Putamen (tissue), 1 donor: ENCODE data around the gene ATP6V1G2.
"Not testable (repeated sequence)": the region's sequence is repeated elsewhere in the genome, so short reads cannot be mapped to it uniquely, and the experiment has no call there.

Experiments
- DNase-seq: peaks from one replicate; pipeline ENCODE4 v3.0.0-alpha.2; 2016; ENCODE audit warnings: low spot score

The ATP6V1G2 gene

DNA sequence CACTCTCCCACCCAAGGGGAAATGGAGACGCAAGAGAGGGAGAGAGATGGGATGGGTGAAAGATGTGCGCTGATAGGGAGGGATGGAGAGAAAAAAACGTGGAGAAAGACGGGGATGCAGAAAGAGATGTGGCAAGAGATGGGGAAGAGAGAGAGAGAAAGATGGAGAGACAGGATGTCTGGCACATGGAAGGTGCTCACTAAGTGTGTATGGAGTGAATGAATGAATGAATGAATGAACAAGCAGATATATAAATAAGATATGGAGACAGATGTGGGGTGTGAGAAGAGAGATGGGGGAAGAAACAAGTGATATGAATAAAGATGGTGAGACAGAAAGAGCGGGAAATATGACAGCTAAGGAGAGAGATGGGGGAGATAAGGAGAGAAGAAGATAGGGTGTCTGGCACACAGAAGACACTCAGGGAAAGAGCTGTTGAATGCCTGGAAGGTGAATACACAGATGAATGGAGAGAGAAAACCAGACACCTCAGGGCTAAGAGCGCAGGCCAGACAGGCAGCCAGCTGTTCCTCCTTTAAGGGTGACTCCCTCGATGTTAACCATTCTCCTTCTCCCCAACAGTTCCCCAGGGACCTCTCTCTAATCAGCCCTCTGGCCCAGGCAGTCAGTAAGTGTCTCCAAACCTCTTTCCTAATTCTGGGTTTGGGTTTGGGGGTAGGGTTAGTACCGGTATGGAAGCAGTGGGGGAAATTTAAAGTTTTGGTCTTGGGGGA is 29.7 kb upstream of the ATP6V1G2 start:
- no peak for DNase-seq

DNA sequence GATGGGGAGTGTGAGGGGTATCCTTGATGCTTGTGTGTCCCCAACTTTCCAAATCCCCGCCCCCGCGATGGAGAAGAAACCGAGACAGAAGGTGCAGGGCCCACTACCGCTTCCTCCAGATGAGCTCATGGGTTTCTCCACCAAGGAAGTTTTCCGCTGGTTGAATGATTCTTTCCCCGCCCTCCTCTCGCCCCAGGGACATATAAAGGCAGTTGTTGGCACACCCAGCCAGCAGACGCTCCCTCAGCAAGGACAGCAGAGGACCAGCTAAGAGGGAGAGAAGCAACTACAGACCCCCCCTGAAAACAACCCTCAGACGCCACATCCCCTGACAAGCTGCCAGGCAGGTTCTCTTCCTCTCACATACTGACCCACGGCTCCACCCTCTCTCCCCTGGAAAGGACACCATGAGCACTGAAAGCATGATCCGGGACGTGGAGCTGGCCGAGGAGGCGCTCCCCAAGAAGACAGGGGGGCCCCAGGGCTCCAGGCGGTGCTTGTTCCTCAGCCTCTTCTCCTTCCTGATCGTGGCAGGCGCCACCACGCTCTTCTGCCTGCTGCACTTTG is 29.0 kb upstream of the ATP6V1G2 start, which contains the start of gene TNF:
Gene TNF, plus strand, starts transcription at position 231 of the 567 bp plus-strand sequence. Its CDS starts 177 bp downstream, at position 408.
- DNase-seq: no peak

GRCh38 chr6:31574106-31575061 is 28.0 kb upstream of the ATP6V1G2 start:
- DNase-seq: no peak

DNA sequence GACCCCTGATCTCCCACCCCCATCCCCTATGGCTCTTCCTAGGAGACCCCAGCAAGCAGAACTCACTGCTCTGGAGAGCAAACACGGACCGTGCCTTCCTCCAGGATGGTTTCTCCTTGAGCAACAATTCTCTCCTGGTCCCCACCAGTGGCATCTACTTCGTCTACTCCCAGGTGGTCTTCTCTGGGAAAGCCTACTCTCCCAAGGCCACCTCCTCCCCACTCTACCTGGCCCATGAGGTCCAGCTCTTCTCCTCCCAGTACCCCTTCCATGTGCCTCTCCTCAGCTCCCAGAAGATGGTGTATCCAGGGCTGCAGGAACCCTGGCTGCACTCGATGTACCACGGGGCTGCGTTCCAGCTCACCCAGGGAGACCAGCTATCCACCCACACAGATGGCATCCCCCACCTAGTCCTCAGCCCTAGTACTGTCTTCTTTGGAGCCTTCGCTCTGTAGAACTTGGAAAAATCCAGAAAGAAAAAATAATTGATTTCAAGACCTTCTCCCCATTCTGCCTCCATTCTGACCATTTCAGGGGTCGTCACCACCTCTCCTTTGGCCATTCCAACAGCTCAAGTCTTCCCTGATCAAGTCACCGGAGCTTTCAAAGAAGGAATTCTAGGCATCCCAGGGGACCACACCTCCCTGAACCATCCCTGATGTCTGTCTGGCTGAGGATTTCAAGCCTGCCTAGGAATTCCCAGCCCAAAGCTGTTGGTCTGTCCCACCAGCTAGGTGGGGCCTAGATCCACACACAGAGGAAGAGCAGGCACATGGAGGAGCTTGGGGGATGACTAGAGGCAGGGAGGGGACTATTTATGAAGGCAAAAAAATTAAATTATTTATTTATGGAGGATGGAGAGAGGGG is 27.1 kb upstream of the ATP6V1G2 start:
- DNase-seq: no peak

DNA sequence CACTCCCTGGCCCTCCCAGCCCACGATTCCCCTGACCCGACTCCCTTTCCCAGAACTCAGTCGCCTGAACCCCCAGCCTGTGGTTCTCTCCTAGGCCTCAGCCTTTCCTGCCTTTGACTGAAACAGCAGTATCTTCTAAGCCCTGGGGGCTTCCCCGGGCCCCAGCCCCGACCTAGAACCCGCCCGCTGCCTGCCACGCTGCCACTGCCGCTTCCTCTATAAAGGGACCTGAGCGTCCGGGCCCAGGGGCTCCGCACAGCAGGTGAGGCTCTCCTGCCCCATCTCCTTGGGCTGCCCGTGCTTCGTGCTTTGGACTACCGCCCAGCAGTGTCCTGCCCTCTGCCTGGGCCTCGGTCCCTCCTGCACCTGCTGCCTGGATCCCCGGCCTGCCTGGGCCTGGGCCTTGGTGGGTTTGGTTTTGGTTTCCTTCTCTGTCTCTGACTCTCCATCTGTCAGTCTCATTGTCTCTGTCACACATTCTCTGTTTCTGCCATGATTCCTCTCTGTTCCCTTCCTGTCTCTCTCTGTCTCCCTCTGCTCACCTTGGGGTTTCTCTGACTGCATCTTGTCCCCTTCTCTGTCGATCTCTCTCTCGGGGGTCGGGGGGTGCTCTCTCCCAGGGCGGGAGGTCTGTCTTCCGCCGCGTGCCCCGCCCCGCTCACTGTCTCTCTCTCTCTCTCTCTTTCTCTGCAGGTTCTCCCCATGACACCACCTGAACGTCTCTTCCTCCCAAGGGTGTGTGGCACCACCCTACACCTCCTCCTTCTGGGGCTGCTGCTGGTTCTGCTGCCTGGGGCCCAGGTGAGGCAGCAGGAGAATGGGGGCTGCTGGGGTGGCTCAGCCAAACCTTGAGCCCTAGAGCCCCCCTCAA is 25.9 kb upstream of the ATP6V1G2 start, which contains the start of gene LTA:
Gene LTA, plus strand, starts transcription at position 249 of the 871 bp plus-strand sequence. Its CDS starts 454 bp downstream, at position 703.
- no peak for DNase-seq

- DNase-seq: no peak
These were observed 23.6 kb upstream of the ATP6V1G2 start for GRCh38 chr6:31569861-31570536.

DNA sequence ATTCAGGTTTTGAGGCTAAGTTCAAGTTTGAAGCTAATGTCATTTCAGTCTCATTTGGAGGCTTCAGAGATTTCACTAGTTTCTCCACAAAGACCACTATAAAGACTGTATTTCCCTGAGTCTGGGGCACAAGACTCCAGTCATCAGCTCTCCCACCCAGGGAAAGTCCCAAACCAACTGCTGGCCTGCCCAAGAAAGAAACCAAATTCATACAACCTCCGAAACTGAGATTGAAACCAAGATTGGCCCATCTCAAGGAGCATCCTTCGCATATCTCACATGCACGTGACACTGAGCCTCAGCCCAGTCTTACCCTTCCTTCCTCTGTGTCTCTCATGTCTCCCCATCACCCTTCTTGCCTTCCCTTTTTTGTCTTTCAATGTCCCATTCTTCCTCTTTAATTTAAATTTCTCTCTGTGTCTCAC is 22.1 kb upstream of the ATP6V1G2 start:
- DNase-seq: no peak

- no peak for DNase-seq
These were observed 21.3 kb upstream of the ATP6V1G2 start for GRCh38 chr6:31567531-31568370.

DNA sequence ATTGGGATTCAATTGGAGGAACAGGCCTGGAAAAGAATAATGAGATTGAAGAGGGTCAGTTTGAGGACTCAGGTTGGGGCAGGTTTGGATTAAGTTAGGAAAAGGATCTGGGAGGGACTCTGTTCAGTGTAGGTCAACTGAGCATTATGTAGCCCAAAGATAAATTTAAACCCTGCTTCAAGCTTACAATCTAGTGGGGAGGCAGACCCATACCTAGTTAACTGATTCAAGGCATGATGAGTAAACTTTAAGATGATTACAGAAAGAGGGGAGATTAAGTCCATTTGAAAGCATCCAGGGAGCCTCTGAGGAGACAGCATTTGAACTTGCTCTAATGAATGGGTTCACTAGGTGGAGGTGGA is 14.3 kb upstream of the ATP6V1G2 start:
- no peak for DNase-seq

DNA sequence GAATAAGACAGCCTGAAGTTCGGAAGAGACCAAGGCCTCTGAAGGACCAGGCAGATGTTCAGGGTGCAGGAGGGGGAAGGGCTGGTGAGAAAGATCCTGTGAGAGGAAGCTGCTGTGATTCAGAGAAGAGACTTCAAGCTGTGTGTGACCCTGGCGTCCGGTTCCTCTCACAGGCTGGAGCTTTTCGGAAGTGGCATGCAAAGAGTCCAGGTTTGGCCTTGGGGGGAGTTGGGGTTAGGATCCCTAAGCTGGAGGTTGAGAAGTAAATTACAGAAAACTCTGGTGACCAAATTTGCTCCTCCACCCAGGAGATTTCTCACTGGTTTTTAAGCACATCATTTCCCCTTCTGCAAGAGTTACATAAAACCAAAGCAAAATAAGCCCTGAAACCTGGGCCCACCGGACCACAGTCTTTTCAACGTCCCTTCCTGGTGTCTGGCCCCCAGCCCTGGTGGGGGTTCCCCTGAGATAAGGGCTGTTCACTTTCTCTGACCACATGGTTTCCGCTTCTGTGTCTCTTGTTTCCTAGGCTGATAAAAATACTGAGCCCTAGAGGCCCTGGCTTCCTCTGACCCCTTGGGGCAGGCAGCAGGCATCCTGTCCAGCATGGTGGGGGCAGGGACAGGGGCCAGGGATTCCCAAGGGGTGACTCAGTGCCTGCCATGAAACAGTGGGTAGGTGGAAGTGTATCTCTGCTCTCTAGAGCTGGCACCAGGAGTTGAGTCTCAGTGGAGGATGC is 13.7 kb upstream of the ATP6V1G2 start:
- peak; percentile 61 for DNase-seq

- DNase-seq: no peak
These were observed 13.2 kb upstream of the ATP6V1G2 start for GRCh38 chr6:31559606-31559957.

DNA sequence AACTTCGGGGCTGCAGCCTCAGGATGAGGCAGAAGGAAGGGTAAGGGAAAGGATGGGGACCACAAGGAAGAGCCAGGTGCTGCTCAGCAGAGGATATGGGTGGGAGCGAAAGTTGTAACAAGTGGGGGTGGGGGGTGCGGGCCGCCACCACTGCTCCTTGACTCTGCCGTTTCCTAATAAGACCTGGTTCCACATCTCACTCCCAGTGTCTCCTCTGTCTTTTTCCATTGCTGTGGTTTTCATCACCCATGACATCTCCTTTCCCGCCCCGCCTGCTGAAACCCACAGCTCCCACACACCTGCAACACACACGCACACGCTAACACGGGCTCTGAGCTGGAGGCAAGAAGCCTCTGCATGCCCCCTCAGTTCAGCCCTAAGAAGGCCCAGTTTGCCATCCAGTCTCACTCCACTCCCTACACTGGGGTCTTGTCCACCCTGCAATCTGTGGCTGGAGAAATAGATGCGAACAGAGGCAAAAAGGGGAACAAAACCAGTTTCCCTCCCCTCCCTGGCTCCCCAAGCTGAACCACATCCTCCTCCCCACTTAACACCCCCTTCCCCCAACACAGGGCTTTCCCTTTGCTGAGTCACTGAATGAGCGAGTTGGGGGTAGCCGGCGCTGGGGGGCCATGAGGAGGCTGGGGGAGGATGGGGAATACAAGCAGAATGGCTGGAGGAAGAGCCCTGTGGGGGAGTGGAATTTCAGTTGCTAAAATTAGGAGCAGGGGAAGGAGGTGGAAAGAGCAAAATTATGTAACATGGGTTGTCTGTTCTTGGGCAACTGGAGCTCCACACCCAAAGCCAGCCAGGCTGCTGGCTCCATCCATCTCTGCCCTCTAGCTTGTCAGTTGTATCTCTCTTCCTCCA is 12.5 kb upstream of the ATP6V1G2 start:
- DNase-seq: peak; percentile 82

GRCh38 chr6:31558318-31558625 is 11.9 kb upstream of the ATP6V1G2 start:
- DNase-seq: no peak

DNA sequence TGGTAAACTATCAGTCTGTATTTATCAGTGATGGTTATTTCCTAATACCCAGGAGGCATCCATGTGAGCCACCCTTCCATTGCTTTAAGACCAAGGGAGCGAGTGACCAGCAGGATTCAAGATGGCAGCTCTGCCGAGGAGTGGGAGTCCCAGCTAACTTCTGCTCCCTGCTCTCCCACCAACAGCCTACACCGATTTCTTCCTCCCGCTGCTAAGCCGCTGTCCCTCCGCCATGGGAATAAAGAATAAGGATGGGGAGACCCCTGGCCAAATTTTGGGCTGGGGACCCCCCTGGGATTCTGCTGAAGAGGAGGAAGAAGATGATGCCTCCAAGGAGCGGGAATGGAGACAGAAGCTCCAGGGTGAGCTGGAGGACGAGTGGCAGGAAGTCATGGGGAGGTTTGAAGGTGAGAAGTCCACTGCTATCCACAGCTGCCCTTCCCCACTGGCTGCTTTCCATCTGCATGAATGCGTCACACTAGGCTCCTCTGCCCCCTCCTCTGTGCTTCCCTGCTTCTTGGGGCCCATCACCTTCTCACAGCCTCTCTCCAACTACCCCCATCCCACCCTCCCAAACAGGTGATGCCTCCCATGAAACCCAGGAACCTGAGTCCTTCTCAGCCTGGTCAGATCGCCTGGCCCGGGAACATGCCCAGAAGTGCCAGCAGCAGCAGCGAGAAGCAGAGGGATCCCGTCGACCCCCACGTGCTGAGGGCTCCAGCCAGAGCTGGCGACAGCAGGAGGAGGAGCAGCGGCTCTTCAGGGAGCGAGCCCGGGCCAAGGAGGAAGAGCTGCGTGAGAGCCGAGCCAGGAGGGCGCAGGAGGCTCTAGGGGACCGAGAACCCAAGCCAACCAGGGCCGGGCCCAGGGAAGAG is 11.3 kb upstream of the ATP6V1G2 start:
- DNase-seq: no peak

GRCh38 chr6:31556307-31556706 is 9.9 kb upstream of the ATP6V1G2 start:
- no peak for DNase-seq

DNA sequence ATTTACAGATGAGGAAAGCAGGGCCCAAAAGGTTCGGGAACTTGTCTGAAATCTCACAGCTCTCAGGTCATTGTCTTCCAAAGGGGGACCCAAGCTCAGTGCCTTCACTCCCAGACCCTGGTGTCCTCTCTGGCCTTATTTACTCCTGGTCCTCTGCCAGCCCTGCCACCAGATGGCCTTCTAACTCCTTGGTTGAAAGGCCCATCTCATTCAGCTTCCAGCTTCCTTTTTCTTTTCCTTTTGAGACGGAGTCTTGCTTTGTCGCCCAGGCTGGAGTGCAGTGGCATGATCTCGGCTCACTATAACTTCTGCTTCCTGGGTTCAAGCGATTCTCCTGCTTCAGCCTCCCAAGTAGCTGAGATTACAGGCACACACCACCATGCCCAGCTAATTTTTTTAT is 5.0 kb upstream of the ATP6V1G2 start:
- DNase-seq: not testable (repeated sequence)

DNA sequence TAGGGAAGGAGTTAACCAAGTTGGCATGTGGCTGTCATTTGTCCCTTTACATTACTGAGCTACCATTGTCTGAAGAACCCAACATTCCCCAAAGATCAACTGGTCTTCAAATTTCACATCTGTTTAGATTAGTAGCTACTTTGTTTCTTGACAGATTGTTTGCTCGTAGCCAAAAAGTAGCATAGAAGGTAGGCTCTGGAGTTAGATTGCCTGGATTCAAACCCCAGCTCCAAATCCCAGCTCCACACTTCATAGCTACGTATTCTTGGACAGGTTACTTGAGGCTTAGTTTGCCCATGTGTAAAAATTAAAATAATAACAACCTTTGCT is 2.1 kb upstream of the ATP6V1G2 start:
- DNase-seq: no peak
